Coronary artery (tissue), 2 donors: ENCODE data around the gene KIAA2012.

Experiments
- DNase-seq: peaks from one replicate; pipeline ENCODE4 v3.0.0-alpha.2; 2017; ENCODE audit warnings: low spot score
- H3K27ac ChIP-seq, 2 donors: fragments of 200-600 bp; sonication (generic); one replicate each; pipeline ENCODE4 v1.5.1; 2016 to 2019
- H3K4me3 ChIP-seq: fragments of 200-600 bp; sonication (generic); 2 replicates; pipeline ENCODE4 v1.5.1; 2016; ENCODE audit warnings: mild to moderate bottlenecking, moderate library complexity
- TF ChIP-seq, protein P1 (sequence below): fragments of 200-600 bp; sonication (generic); IDR thresholded peaks from one replicate; pipeline ENCODE4 v1.5.1; 2019; ENCODE audit warnings: antibody characterized with exemption

Gene KIAA2012

GRCh38 chr2:202186641-202187202 is 113.7 kb downstream of the KIAA2012 start:
- Histone ChIP-seq H3K27ac (no peak overlapping the region), H3K4me3 (no peak overlapping the region)
- TF ChIP-seq, protein P1, sequence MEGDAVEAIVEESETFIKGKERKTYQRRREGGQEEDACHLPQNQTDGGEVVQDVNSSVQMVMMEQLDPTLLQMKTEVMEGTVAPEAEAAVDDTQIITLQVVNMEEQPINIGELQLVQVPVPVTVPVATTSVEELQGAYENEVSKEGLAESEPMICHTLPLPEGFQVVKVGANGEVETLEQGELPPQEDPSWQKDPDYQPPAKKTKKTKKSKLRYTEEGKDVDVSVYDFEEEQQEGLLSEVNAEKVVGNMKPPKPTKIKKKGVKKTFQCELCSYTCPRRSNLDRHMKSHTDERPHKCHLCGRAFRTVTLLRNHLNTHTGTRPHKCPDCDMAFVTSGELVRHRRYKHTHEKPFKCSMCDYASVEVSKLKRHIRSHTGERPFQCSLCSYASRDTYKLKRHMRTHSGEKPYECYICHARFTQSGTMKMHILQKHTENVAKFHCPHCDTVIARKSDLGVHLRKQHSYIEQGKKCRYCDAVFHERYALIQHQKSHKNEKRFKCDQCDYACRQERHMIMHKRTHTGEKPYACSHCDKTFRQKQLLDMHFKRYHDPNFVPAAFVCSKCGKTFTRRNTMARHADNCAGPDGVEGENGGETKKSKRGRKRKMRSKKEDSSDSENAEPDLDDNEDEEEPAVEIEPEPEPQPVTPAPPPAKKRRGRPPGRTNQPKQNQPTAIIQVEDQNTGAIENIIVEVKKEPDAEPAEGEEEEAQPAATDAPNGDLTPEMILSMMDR, result no peak
- DNase-seq, result no peak

- Histone ChIP-seq H3K27ac (no peak overlapping the region), H3K4me3 (no peak overlapping the region)
- no peak for DNase-seq
- TF ChIP-seq, protein P1, result no peak
Measured at GRCh38 chr2:202187570-202187969, 114.5 kb downstream of the KIAA2012 start.

DNA sequence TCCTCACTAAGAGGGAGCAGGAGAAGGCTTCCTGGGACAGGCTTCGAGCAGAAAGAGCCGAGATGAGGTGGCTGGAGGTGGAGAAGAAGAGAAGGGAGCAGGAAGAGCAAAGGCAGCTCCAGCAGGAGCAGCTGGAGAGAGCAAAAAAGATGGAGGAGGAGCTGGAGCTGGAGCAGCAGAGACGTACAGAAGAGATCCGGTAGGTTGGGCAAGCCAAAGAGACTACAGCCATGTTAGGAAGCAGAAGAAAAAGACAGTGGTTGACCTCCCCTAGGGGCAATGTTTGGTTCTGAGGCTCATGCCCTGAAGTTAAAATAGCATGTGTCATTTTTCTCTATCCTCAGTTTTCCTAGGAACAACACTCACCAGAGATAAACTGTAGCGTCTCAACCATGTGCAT is 120.2 kb downstream of the KIAA2012 start:
- no peak overlapping the region for H3K4me3 ChIP-seq
- TF ChIP-seq, protein P1, result no peak
- DNase-seq, result no peak
- H3K27ac ChIP-seq, result no peak overlapping the region

DNA sequence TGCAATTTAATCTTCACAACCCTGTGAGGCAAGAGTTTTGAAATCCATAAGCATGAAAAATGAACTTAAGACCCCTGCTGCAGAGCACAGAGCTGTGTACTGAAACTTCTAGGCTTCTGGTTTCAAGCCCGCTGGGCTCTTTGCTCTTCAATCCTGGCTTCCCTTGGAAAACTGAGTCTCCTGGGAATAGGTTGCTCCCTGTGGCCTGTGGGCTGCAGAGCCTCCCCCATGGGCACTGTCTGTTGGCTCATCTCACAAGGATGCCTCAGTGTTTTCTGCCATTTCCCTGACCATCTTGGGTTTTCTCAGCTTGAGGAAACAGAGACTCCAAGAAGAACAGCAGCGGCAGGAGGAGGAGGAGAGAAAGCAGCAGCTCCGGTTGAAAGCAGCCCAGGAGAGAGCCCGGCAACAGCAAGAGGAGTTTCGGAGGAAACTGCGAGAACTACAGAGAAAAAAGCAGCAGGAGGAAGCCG is 120.9 kb downstream of the KIAA2012 start:
- H3K4me3 ChIP-seq, result no peak overlapping the region
- no peak overlapping the region for H3K27ac ChIP-seq
- DNase-seq, result no peak
- TF ChIP-seq, protein P1, result no peak

- H3K27ac ChIP-seq, result no peak overlapping the region
- TF ChIP-seq, protein P1, result no peak
- DNase-seq, result no peak
- no peak overlapping the region for H3K4me3 ChIP-seq
Measured at GRCh38 chr2:202194418-202194817, 121.4 kb downstream of the KIAA2012 start.

GRCh38 chr2:202196727-202197126 is 123.7 kb downstream of the KIAA2012 start:
- no peak overlapping the region for H3K4me3 ChIP-seq
- no peak for DNase-seq
- no peak overlapping the region for H3K27ac ChIP-seq
- TF ChIP-seq, protein P1, result no peak
